ENCODE measurements around the gene TGM2. TPM values are rescaled to one million over a fixed set of nuclear protein-coding genes. Genes with fewer than 3 reads are reported as not detected.

TGM2 gene
- total RNA-seq, 1 donor from 2014 or later: 92.8 TPM

GRCh38 chr20:38184101-38184500, 19.0 kb upstream of the TGM2 start:
- Histone ChIP-seq H3K4me3 (no peak overlapping the region), H3K27me3 (no peaks in the 10 kb centered on the region), H3K27ac (no peak overlapping the region), H3K9me3 (no peaks in the 10 kb centered on the region), H3K36me3 (no peaks in the 10 kb centered on the region), H3K4me1 (no peaks in the 10 kb centered on the region)
- intact Hi-C loops (cut with DNase I): no loop called here
- no peak for DNase-seq (ENCODE audit: extremely low spot score in 2 of 2)
- TF ChIP-seq POLR2A (IDR thresholded peaks at IDR 0.05) (no peak), POLR2AphosphoS5 (IDR thresholded peaks at IDR 0.05; ENCODE audit: insufficient read depth in 1 of 2, low read depth in 1 of 2) (no peak), CTCF (IDR thresholded peaks at IDR 0.05) (no peak)

- intact Hi-C loops (cut with DNase I): no loop called here
- DNase-seq (ENCODE audit: extremely low spot score in 2 of 2): no peak
- Histone ChIP-seq H3K36me3 (no peaks in the 10 kb centered on the region), H3K4me1 (no peaks in the 10 kb centered on the region), H3K27ac (no peak overlapping the region), H3K4me3 (no peak overlapping the region), H3K27me3 (no peaks in the 10 kb centered on the region), H3K9me3 (no peaks in the 10 kb centered on the region)
- TF ChIP-seq POLR2AphosphoS5 (IDR thresholded peaks at IDR 0.05; ENCODE audit: insufficient read depth in 1 of 2, low read depth in 1 of 2): no peak
- TF ChIP-seq POLR2A (IDR thresholded peaks at IDR 0.05): no peak
- TF ChIP-seq CTCF (IDR thresholded peaks at IDR 0.05): no peak
Observed at GRCh38 chr20:38181971-38182370, 16.9 kb upstream of the TGM2 start.

GRCh38 chr20:38181207-38181801, 16.2 kb upstream of the TGM2 start:
- H3K9me3 ChIP-seq: no peaks in the 10 kb centered on the region
- no peaks in the 10 kb centered on the region for H3K4me1 ChIP-seq
- no peak for DNase-seq (ENCODE audit: extremely low spot score in 2 of 2)
- no peak for TF ChIP-seq CTCF (IDR thresholded peaks at IDR 0.05)
- no peak for TF ChIP-seq POLR2AphosphoS5 (IDR thresholded peaks at IDR 0.05; ENCODE audit: insufficient read depth in 1 of 2, low read depth in 1 of 2)
- no peak for TF ChIP-seq POLR2A (IDR thresholded peaks at IDR 0.05)
- H3K27ac ChIP-seq: no peak overlapping the region
- no peaks in the 10 kb centered on the region for H3K36me3 ChIP-seq
- intact Hi-C loops (cut with DNase I): no loop called here
- no peak overlapping the region for H3K4me3 ChIP-seq
- H3K27me3 ChIP-seq: no peaks in the 10 kb centered on the region

- no peaks in the 10 kb centered on the region for H3K27me3 ChIP-seq
- no peak overlapping the region for H3K27ac ChIP-seq
- intact Hi-C loops (cut with DNase I): no loop called here
- no peaks in the 10 kb centered on the region for H3K36me3 ChIP-seq
- no peak for DNase-seq (ENCODE audit: extremely low spot score in 2 of 2)
- no peak overlapping the region for H3K4me3 ChIP-seq
- TF ChIP-seq CTCF (IDR thresholded peaks at IDR 0.05) (no peak), POLR2A (IDR thresholded peaks at IDR 0.05) (no peak), POLR2AphosphoS5 (IDR thresholded peaks at IDR 0.05; ENCODE audit: insufficient read depth in 1 of 2, low read depth in 1 of 2) (no peak)
- no peaks in the 10 kb centered on the region for H3K4me1 ChIP-seq
- H3K9me3 ChIP-seq: no peaks in the 10 kb centered on the region
Observed at GRCh38 chr20:38180781-38181180, 15.7 kb upstream of the TGM2 start.

GRCh38 chr20:38179846-38180245, 14.8 kb upstream of the TGM2 start:
- no peaks in the 10 kb centered on the region for H3K27me3 ChIP-seq
- H3K4me1 ChIP-seq: no peaks in the 10 kb centered on the region
- no peak overlapping the region for H3K4me3 ChIP-seq
- H3K36me3 ChIP-seq: no peaks in the 10 kb centered on the region
- TF ChIP-seq CTCF (IDR thresholded peaks at IDR 0.05) (no peak), POLR2AphosphoS5 (IDR thresholded peaks at IDR 0.05; ENCODE audit: insufficient read depth in 1 of 2, low read depth in 1 of 2) (no peak), POLR2A (IDR thresholded peaks at IDR 0.05) (no peak)
- no peak for DNase-seq (ENCODE audit: extremely low spot score in 2 of 2)
- H3K9me3 ChIP-seq: no peaks in the 10 kb centered on the region
- no peak overlapping the region for H3K27ac ChIP-seq
- intact Hi-C loops (cut with DNase I): no loop called here
